Measurements from ENCODE around the gene PRR29. TPM values are rescaled to one million over a fixed set of nuclear protein-coding genes. Genes with fewer than 3 reads are reported as not detected.
"Not testable (repeated sequence)": the region's sequence is repeated elsewhere in the genome, so short reads cannot be mapped to it uniquely, and the experiment has no call there.

The PRR29 gene
- total RNA-seq, 4 donors from 2014 or later: 0.23 to 1.1 (median 0.57) TPM; not detected in 1

- no peaks in the 10 kb centered on the region for H3K9me3 ChIP-seq
- H3K4me1 ChIP-seq: no peaks in the 10 kb centered on the region
- ATAC-seq: no peak
- H3K27ac ChIP-seq: peak overlapping the region in 2 of 4 donors; percentile 29 to 48
- peaks cover 8% of the 10 kb centered on the region for H3K27me3 ChIP-seq
- 59 to 84% methylated on average over 3 of the region's 3 CpGs for WGBS, 2 donors (ENCODE audit: low coverage in 1 of 2)
- H3K4me3 ChIP-seq: no peak overlapping the region
- TF ChIP-seq, protein P1, sequence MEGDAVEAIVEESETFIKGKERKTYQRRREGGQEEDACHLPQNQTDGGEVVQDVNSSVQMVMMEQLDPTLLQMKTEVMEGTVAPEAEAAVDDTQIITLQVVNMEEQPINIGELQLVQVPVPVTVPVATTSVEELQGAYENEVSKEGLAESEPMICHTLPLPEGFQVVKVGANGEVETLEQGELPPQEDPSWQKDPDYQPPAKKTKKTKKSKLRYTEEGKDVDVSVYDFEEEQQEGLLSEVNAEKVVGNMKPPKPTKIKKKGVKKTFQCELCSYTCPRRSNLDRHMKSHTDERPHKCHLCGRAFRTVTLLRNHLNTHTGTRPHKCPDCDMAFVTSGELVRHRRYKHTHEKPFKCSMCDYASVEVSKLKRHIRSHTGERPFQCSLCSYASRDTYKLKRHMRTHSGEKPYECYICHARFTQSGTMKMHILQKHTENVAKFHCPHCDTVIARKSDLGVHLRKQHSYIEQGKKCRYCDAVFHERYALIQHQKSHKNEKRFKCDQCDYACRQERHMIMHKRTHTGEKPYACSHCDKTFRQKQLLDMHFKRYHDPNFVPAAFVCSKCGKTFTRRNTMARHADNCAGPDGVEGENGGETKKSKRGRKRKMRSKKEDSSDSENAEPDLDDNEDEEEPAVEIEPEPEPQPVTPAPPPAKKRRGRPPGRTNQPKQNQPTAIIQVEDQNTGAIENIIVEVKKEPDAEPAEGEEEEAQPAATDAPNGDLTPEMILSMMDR (IDR thresholded peaks at IDR 0.05): no peak
- no peak for TF ChIP-seq POLR2A (IDR thresholded peaks at IDR 0.05)
- TF ChIP-seq POLR2AphosphoS5 (IDR thresholded peaks at IDR 0.05): no peak
- no peak for TF ChIP-seq EP300 (IDR thresholded peaks at IDR 0.05)
- no peaks in the 10 kb centered on the region for H3K36me3 ChIP-seq
Observed at GRCh38 chr17:64016974-64017373, 18.8 kb downstream of the PRR29 start.

- TF ChIP-seq EP300 (IDR thresholded peaks at IDR 0.05) (no peak), POLR2AphosphoS5 (IDR thresholded peaks at IDR 0.05) (no peak), POLR2A (IDR thresholded peaks at IDR 0.05) (no peak)
- TF ChIP-seq, protein P1 (IDR thresholded peaks at IDR 0.05): peak in 2 of 4 experiments; percentile 8 to 9
- no peaks in the 10 kb centered on the region for H3K4me1 ChIP-seq
- H3K4me3 ChIP-seq: no peak overlapping the region
- no peak for ATAC-seq
- no peak overlapping the region for H3K27ac ChIP-seq
- H3K27me3 ChIP-seq: peaks cover 8% of the 10 kb centered on the region
- no peaks in the 10 kb centered on the region for H3K36me3 ChIP-seq
- no peaks in the 10 kb centered on the region for H3K9me3 ChIP-seq
- WGBS, 2 donors (ENCODE audit: low coverage in 1 of 2): 75 to 83% methylated on average over 2 of the region's 2 CpGs
Observed at GRCh38 chr17:64017381-64017980, 19.3 kb downstream of the PRR29 start.

GRCh38 chr17:64019551-64019961, 21.4 kb downstream of the PRR29 start:
- WGBS, 2 donors (ENCODE audit: low coverage in 1 of 2): 46 to 61% methylated on average over 3 to 4 of the region's 9 CpGs
- ATAC-seq: not testable (repeated sequence)

DNA sequence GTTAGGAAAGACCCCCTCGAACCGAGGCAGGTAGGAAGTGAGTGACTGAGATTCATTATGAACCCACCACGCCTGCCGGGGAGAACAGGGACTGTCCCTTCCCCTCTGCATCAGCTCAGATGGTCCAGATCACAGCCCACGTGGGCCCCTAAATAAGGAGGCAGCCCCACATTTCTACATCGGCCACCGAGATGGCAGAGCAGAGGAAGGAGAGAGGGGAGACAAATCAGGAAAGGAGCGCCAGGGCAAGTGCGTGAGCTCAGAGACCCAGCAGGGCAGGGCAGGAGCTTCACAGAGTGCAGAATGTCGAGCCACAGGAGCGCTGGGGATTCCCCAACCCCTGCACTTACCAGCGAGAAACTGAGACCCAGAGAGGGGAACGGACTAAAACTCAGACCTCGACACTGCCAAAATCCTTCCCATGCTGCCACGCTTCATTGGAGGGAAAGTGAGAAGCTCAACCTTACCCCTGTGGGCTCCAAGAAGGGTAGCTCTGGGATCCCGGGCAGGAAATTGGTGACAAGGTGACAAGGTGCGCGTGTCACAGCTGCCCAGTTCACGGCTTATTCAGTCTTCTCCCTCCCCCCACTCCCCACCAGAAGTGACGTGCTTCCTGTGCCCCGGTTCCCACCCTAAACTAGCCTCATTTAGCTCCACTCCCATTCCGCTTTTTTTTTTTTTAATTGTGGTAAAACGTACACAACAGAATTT, 22.1 kb downstream of the PRR29 start, which contains the start of gene ICAM2:
ICAM2 (minus strand) TSS at position 578 of the 711 bp plus-strand sequence. CDS start 13,942 bp downstream, outside the sequence.
- TF ChIP-seq POLR2A (IDR thresholded peaks at IDR 0.05) (no peak), POLR2AphosphoS5 (IDR thresholded peaks at IDR 0.05) (no peak)
- TF ChIP-seq, protein P1 (IDR thresholded peaks at IDR 0.05): peak in 1 of 4 experiments; percentile 16
- 28 to 36% methylated on average over 14 to 22 of the region's 23 CpGs for WGBS, 2 donors (ENCODE audit: low coverage in 1 of 2)

More at GRCh38 chr17:64019551-64019961, 21.4 kb downstream of the PRR29 start:
- not testable (repeated sequence) for H3K27me3 ChIP-seq, H3K9me3 ChIP-seq, H3K4me1 ChIP-seq, H3K36me3 ChIP-seq
- Histone ChIP-seq H3K27ac (peak overlapping the region in 3 of 4 donors; percentile 65 to 80 (median 74)), H3K4me3 (peak overlapping the region in 1 of 2 donors; percentile 48)

DNA sequence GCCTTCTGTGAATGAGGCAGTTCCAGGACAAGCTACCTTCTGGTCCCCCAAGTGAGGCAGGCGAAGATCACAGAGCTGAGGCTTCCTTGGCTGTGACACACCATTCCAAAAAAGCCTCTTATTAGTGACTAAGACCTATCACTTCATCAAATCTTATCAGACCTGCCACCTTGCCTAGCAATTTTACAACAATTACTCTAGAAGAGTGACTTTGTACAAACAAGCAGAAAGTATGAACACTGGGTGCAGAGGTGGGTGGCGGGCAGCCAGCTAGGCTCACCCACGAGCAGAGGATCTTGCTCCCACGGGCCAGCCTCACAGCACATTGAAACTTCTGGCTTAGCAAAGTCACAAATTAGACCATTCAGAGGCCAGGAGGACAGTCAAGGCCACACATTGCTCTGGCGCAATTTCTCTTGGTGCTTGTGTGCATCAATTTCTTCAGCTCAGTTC, 24.5 kb downstream of the PRR29 start:
- H3K4me1 ChIP-seq: peaks cover 0 to 8% (median 0%) of the 10 kb centered on the region in 3 donors
- peaks cover 5% of the 10 kb centered on the region for H3K27me3 ChIP-seq
- 74 to 75% methylated on average over 2 to 5 of the region's 5 CpGs for WGBS, 2 donors (ENCODE audit: low coverage in 1 of 2)
- TF ChIP-seq POLR2AphosphoS5 (IDR thresholded peaks at IDR 0.05): no peak
- no peak overlapping the region for H3K4me3 ChIP-seq
- no peak overlapping the region for H3K27ac ChIP-seq
- ATAC-seq: no peak
- H3K9me3 ChIP-seq: no peaks in the 10 kb centered on the region
- H3K36me3 ChIP-seq: no peaks in the 10 kb centered on the region

More for the DNA sequence above, 22.1 kb downstream of the PRR29 start, which contains the start of gene ICAM2:
- H3K27ac ChIP-seq: peak within 1 kb of the TSS in 3 of 4 donors; percentile 65 to 80 (median 74)
- no peaks in the 10 kb centered on the region for H3K27me3 ChIP-seq
- H3K4me3 ChIP-seq: peak within 1 kb of the TSS; percentile 9 to 48
- H3K9me3 ChIP-seq: no peaks in the 10 kb centered on the region
- ATAC-seq: peak; percentile 82
- no peaks in the 10 kb centered on the region for H3K4me1 ChIP-seq
- H3K36me3 ChIP-seq: no peaks in the 10 kb centered on the region
